ENCODE data around the gene ACSS1.

Gene ACSS1

GRCh38 chr20:24970030-24970553, 87.8 kb downstream of the ACSS1 start:
- DNase-seq: no peak

GRCh38 chr20:24969186-24970029, 88.5 kb downstream of the ACSS1 start:
- no peak for DNase-seq

GRCh38 chr20:24968278-24968800, 89.6 kb downstream of the ACSS1 start:
- no peak for DNase-seq

- DNase-seq: no peak
Measured at GRCh38 chr20:24966317-24967012, 91.5 kb downstream of the ACSS1 start.

- DNase-seq: no peak
Measured at GRCh38 chr20:24965065-24965919, 92.6 kb downstream of the ACSS1 start.

- no peak for DNase-seq
Measured at GRCh38 chr20:24964506-24964840, 93.5 kb downstream of the ACSS1 start.

- DNase-seq: no peak
Measured at GRCh38 chr20:24963672-24964505, 94.0 kb downstream of the ACSS1 start.

GRCh38 chr20:24962510-24962909, 95.4 kb downstream of the ACSS1 start:
- DNase-seq: no peak

GRCh38 chr20:24962182-24962492, 95.8 kb downstream of the ACSS1 start:
- no peak for DNase-seq

- DNase-seq: no peak
Measured at GRCh38 chr20:24961384-24962181, 96.4 kb downstream of the ACSS1 start.

GRCh38 chr20:24960861-24961260, 97.1 kb downstream of the ACSS1 start:
- DNase-seq: no peak

- DNase-seq: no peak
Measured at GRCh38 chr20:24960302-24960801, 97.6 kb downstream of the ACSS1 start.

GRCh38 chr20:24959591-24960301, 98.2 kb downstream of the ACSS1 start:
- DNase-seq: no peak

GRCh38 chr20:24958506-24959385, 99.2 kb downstream of the ACSS1 start:
- no peak for DNase-seq

GRCh38 chr20:24957326-24958016, 100.5 kb downstream of the ACSS1 start:
- no peak for DNase-seq

Data from DMS79 treated with DMSO at 0.1 percent for 48 hours (cell line).